SK-N-MC (cell line): ENCODE results near the gene ANGPTL8.

Experiments
- DNase-seq: peaks from one replicate; pipeline ENCODE4 v3.0.0-alpha.2; 2011; ENCODE audit warnings: low read depth, low spot score
- H3K27ac ChIP-seq: fragments of 200-600 bp; sonication (generic); 2 replicates; pipeline ENCODE4 v1.5.1; 2016; ENCODE audit warnings: mixed run types
- H3K36me3 ChIP-seq: fragments of 200-600 bp; sonication (generic); 2 replicates; pipeline ENCODE4 v1.6.1; 2017; ENCODE audit warnings: antibody characterized with exemption, low read length, mixed read lengths; ENCODE audit not compliant: insufficient read depth
- H3K4me3 ChIP-seq: fragments of 200-600 bp; sonication (generic); 2 replicates; pipeline ENCODE4 v1.5.1; 2016
- H3K9ac ChIP-seq: fragments of 200-600 bp; sonication (generic); 2 replicates; pipeline ENCODE4 v1.8.0; 2017; ENCODE audit warnings: mixed run types, mixed read lengths; ENCODE audit not compliant: insufficient read length
- H3K9me3 ChIP-seq: fragments of 200-600 bp; sonication (generic); 2 replicates; pipeline ENCODE4 v1.6.1; 2017; ENCODE audit warnings: low read depth, mild to moderate bottlenecking, antibody characterized with exemption, low read length, moderate library complexity, mixed read lengths
- EZH2 ChIP-seq: fragments of 200-600 bp; sonication (generic); IDR thresholded peaks from one replicate; pipeline ENCODE4 v1.6.1; 2017; ENCODE audit warnings: antibody characterized with exemption
- FOXP2 ChIP-seq: optimal IDR thresholded peaks from 2 replicates; pipeline ENCODE3; 2011; ENCODE audit warnings: mild to moderate bottlenecking, moderate library complexity; ENCODE audit not compliant: insufficient read depth; ENCODE audit errors: extremely low read length, control extremely low read depth
- POLR2AphosphoS5 ChIP-seq: IDR thresholded peaks from 2 replicates; pipeline ENCODE4 v1.6.1; 2012; ENCODE audit warnings: mild to moderate bottlenecking, low read depth, low read length, borderline replicate concordance

The ANGPTL8 gene

GRCh38 chr19:11247934-11248333 is 8.5 kb downstream of the ANGPTL8 start:
- TF ChIP-seq FOXP2 (no peak), POLR2AphosphoS5 (no peak), EZH2 (no peak)
- no peaks in the 10 kb centered on the region for H3K36me3 ChIP-seq

GRCh38 chr19:11248852-11249251 is 9.4 kb downstream of the ANGPTL8 start:
- DNase-seq = no peak
- no peak overlapping the region for H3K27ac ChIP-seq
- H3K9me3 ChIP-seq = no peaks in the 10 kb centered on the region
- no peak overlapping the region for H3K4me3 ChIP-seq
- H3K36me3 ChIP-seq = no peaks in the 10 kb centered on the region
- TF ChIP-seq EZH2 (no peak), POLR2AphosphoS5 (no peak), FOXP2 (no peak)
- H3K9ac ChIP-seq = no peak overlapping the region

More at GRCh38 chr19:11247934-11248333, 8.5 kb downstream of the ANGPTL8 start:
- no peak overlapping the region for H3K4me3 ChIP-seq
- H3K9ac ChIP-seq = no peak overlapping the region
- H3K9me3 ChIP-seq = no peaks in the 10 kb centered on the region
- no peak overlapping the region for H3K27ac ChIP-seq
- DNase-seq = no peak

DNA sequence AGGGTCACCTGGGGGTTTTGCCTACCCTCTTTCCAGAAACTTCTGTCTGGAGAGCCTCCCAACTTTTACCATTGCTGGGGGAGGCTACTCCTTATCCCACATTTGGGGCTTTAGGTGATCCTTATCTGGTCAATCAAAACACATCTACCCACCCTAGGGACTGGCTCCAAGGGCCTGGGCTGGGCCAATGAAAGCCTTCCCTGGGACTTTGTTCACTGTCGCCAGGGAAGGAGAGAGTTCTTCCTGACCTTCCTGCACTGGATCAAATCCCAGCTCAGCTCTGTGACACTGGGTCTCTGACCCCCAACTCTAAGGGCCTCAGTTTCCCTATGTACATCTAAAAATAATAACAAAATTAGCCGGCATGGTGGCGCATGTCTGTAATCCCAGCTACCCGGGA is 11.8 kb downstream of the ANGPTL8 start:
- H3K9ac ChIP-seq = no peak overlapping the region
- H3K4me3 ChIP-seq = no peak overlapping the region
- no peak for DNase-seq
- H3K27ac ChIP-seq = no peak overlapping the region
- no peaks in the 10 kb centered on the region for H3K36me3 ChIP-seq
- no peaks in the 10 kb centered on the region for H3K9me3 ChIP-seq
- no peak for TF ChIP-seq EZH2
- no peak for TF ChIP-seq FOXP2
- no peak for TF ChIP-seq POLR2AphosphoS5

DNA sequence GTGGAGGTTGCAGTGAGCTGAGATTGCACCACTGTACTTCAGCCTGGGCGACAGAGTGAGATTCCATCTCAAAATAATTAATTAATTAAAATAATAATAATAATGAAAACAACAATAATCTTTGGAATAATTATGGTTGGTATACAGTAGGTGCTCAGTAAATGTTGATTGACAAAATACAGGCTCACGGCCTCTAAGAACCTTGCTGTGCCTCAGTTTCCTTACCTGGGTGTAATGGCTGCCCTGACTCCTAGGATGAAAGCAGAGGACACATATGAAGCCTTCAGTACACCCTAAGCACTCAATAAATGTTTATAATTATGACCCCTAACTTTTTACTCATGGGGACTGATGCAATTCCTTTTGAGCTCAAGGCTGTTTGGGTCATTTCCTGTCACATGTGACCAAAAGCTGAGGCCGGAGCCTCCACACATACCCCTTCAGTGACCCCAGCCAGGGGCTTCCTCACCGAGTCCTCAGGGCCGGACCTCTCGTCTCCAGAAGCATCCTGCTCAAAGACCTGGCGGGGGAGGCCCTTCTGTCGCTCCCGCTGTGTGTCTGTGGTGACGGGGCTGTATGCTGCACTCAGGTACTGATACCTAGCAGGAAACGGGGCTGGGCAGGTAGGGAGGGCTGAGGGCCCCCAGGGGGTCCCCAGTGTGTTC is 12.4 kb downstream of the ANGPTL8 start:
- Histone ChIP-seq H3K36me3 (no peaks in the 10 kb centered on the region), H3K9me3 (no peaks in the 10 kb centered on the region), H3K9ac (no peak overlapping the region), H3K4me3 (no peak overlapping the region), H3K27ac (no peak overlapping the region)
- no peak for TF ChIP-seq POLR2AphosphoS5
- no peak for TF ChIP-seq FOXP2
- TF ChIP-seq EZH2 = no peak
- DNase-seq = no peak

GRCh38 chr19:11252665-11253355 is 13.4 kb downstream of the ANGPTL8 start:
- Histone ChIP-seq H3K9ac (no peak overlapping the region), H3K4me3 (no peak overlapping the region), H3K27ac (no peak overlapping the region), H3K9me3 (no peaks in the 10 kb centered on the region), H3K36me3 (no peaks in the 10 kb centered on the region)
- no peak for TF ChIP-seq POLR2AphosphoS5
- no peak for TF ChIP-seq EZH2
- TF ChIP-seq FOXP2 = no peak
- DNase-seq = no peak

DNA sequence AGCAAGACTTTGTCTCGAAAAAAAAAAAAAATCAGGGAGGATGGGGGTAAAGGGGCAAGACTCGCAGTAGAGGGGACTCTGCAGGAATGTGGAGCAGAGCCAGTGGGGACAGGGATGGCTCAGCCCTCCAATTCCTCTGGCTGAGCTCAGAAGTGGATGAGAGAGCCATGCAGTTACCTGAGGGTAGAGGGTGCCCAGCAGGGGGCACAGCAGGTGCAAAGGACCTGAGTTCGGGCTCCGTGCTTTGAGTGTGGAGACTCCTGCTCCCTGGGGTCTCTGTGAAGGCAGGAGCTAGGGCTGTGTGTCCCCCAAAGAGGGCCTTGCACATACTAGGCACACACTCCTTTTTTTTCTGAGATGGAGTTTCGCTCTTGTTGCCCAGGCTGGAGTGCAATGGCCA is 15.2 kb downstream of the ANGPTL8 start:
- Histone ChIP-seq H3K27ac (no peak overlapping the region), H3K36me3 (no peaks in the 10 kb centered on the region), H3K9me3 (no peaks in the 10 kb centered on the region), H3K9ac (no peak overlapping the region), H3K4me3 (no peak overlapping the region)
- no peak for DNase-seq
- no peak for TF ChIP-seq FOXP2
- TF ChIP-seq POLR2AphosphoS5 = no peak
- TF ChIP-seq EZH2 = no peak

DNA sequence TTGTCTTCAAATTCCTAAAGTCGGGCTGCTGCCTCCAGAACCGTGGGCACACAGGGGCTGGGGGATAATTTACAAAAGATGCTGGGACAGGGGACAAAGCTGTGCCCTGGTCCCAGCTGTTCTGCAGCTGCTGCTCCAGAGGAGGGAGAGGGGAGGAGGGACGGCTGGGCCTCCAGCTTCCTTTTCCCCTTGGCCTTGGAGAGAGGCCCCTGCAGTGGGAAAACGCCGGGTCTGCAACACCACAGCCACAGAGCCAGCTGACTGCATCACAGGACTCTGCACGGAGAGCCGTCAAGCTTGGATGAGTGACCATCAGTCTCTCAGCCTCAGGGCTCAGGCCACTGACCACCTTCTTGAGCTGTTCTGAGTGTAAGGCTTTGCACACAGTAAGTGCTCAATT is 16.8 kb downstream of the ANGPTL8 start:
- no peak for TF ChIP-seq EZH2
- no peak for TF ChIP-seq FOXP2
- TF ChIP-seq POLR2AphosphoS5 = no peak
- no peaks in the 10 kb centered on the region for H3K9me3 ChIP-seq
- H3K27ac ChIP-seq = no peak overlapping the region
- H3K9ac ChIP-seq = no peak overlapping the region
- no peaks in the 10 kb centered on the region for H3K36me3 ChIP-seq
- DNase-seq = no peak
- no peak overlapping the region for H3K4me3 ChIP-seq

- H3K27ac ChIP-seq = no peak overlapping the region
- no peaks in the 10 kb centered on the region for H3K36me3 ChIP-seq
- DNase-seq = no peak
- no peaks in the 10 kb centered on the region for H3K9me3 ChIP-seq
- no peak overlapping the region for H3K4me3 ChIP-seq
- TF ChIP-seq FOXP2 (no peak), POLR2AphosphoS5 (no peak), EZH2 (no peak)
- H3K9ac ChIP-seq = no peak overlapping the region
These were observed 18.5 kb downstream of the ANGPTL8 start for GRCh38 chr19:11257846-11258380.
